ENCODE results near the gene SYNE1. TPM values are rescaled to one million over a fixed set of nuclear protein-coding genes. Genes with fewer than 3 reads are reported as not detected.

SYNE1 gene
- total and polyA plus RNA-seq, 7 experiments from 2014 or later, result 50.6 to 205 (median 161) TPM

- Histone ChIP-seq H3K27ac (ENCODE audit: low read depth, low read length) (no peak overlapping the region), H3K27me3 (ENCODE audit: control insufficient read depth in 2 of 2, insufficient read depth in 2 of 2, low read length in 2 of 2) (no peaks in the 10 kb centered on the region), H3K4me1 (ENCODE audit: control insufficient read depth in 2 of 2, insufficient read depth in 2 of 2, low read length in 2 of 2) (no peaks in the 10 kb centered on the region), H3K4me3 (ENCODE audit: low read length) (no peak overlapping the region), H3K9me3 (ENCODE audit: control insufficient read depth in 2 of 3, low read length in 3 of 3) (no peaks in the 10 kb centered on the region), H3K36me3 (ENCODE audit: control insufficient read depth in 2 of 3, insufficient read depth in 3 of 3, low read length in 3 of 3) (peaks cover 5 to 52% (median 17%) of the 10 kb centered on the region in 3 experiments)
- CTCF ChIA-PET, result interaction anchor here (0.7 to 1.1 kb wide), 2 partner anchors 26 to 38 kb away, joined by 3 read pairs; no protein-coding TSS in a partner anchor
- ATAC-seq, result no peak
- Mint-ChIP-seq H3K36me3 (peaks cover 24 to 69% (median 52%) of the 10 kb centered on the region in 5 donors), H3K4me3 (no peak overlapping the region), H3K27me3 (no peaks in the 10 kb centered on the region), H3K4me1 (peaks cover 0 to 12% (median 7%) of the 10 kb centered on the region in 7 donors), H3K9me3 (no peaks in the 10 kb centered on the region), H3K27ac (no peak overlapping the region)
- intact Hi-C loops (cut with micrococcal nuclease), result loop anchor here (2.0 kb wide), 3 partner anchors 23 to 149 kb away; no protein-coding TSS in a partner anchor
- POLR2A ChIA-PET, result interaction anchor here (2.7 kb wide), 1 partner anchor 23 kb away, joined by 15 read pairs; no protein-coding TSS in a partner anchor
- no peak for DNase-seq
These were observed 429.0 kb downstream of the SYNE1 start for GRCh38 chr6:152207915-152208714.

GRCh38 chr6:152206072-152206818 lies 430.9 kb downstream of the SYNE1 start:
- ATAC-seq, result peak; percentile 45
- peaks cover 20 to 73% (median 54%) of the 10 kb centered on the region in 5 donors for H3K36me3 Mint-ChIP-seq
- peaks cover 10 to 54% (median 17%) of the 10 kb centered on the region in 3 experiments for H3K36me3 ChIP-seq (ENCODE audit: control insufficient read depth in 2 of 3, insufficient read depth in 3 of 3, low read length in 3 of 3)

GRCh38 chr6:152204591-152204990 lies 432.6 kb downstream of the SYNE1 start:
- intact Hi-C loops (cut with micrococcal nuclease), result no loop called here
- H3K27ac ChIP-seq (ENCODE audit: low read depth, low read length), result no peak overlapping the region
- H3K27ac Mint-ChIP-seq, result no peak overlapping the region
- H3K4me3 ChIP-seq (ENCODE audit: low read length), result no peak overlapping the region
- ChIA-PET CTCF (no interaction called here), POLR2A (no interaction called here)
- no peak overlapping the region for H3K4me3 Mint-ChIP-seq
- no peaks in the 10 kb centered on the region for H3K27me3 Mint-ChIP-seq
- H3K36me3 ChIP-seq (ENCODE audit: control insufficient read depth in 2 of 3, insufficient read depth in 3 of 3, low read length in 3 of 3), result peaks cover 15 to 57% (median 17%) of the 10 kb centered on the region in 3 experiments
- H3K36me3 Mint-ChIP-seq, result peaks cover 16 to 81% (median 63%) of the 10 kb centered on the region in 5 donors
- H3K4me1 ChIP-seq (ENCODE audit: control insufficient read depth in 2 of 2, insufficient read depth in 2 of 2, low read length in 2 of 2), result no peaks in the 10 kb centered on the region
- no peaks in the 10 kb centered on the region for H3K9me3 ChIP-seq (ENCODE audit: control insufficient read depth in 2 of 3, low read length in 3 of 3)
- H3K27me3 ChIP-seq (ENCODE audit: control insufficient read depth in 2 of 2, insufficient read depth in 2 of 2, low read length in 2 of 2), result no peaks in the 10 kb centered on the region
- no peak for ATAC-seq
- no peak for DNase-seq
- peaks cover 0 to 16% (median 12%) of the 10 kb centered on the region in 7 donors for H3K4me1 Mint-ChIP-seq
- no peaks in the 10 kb centered on the region for H3K9me3 Mint-ChIP-seq

More at GRCh38 chr6:152206072-152206818, 430.9 kb downstream of the SYNE1 start:
- DNase-seq, result peak in 7 of 9 donors; percentile 15 to 50 (median 39)
- Mint-ChIP-seq H3K9me3 (no peaks in the 10 kb centered on the region), H3K4me3 (no peak overlapping the region), H3K27ac (peak overlapping the region in 5 of 9 donors; percentile 3 to 72 (median 14)), H3K27me3 (no peaks in the 10 kb centered on the region), H3K4me1 (peaks cover 0 to 12% (median 7%) of the 10 kb centered on the region in 7 donors)
- Histone ChIP-seq H3K4me3 (ENCODE audit: low read length) (no peak overlapping the region), H3K27me3 (ENCODE audit: control insufficient read depth in 2 of 2, insufficient read depth in 2 of 2, low read length in 2 of 2) (no peaks in the 10 kb centered on the region), H3K4me1 (ENCODE audit: control insufficient read depth in 2 of 2, insufficient read depth in 2 of 2, low read length in 2 of 2) (no peaks in the 10 kb centered on the region), H3K27ac (ENCODE audit: low read depth, low read length) (no peak overlapping the region), H3K9me3 (ENCODE audit: control insufficient read depth in 2 of 3, low read length in 3 of 3) (no peaks in the 10 kb centered on the region)
- POLR2A ChIA-PET, result interaction anchor here (2.7 kb wide), 1 partner anchor 21 kb away, joined by 15 read pairs; no protein-coding TSS in a partner anchor
- CTCF ChIA-PET, result interaction anchor here (0.6 to 2.1 kb wide), 3 partner anchors 11 to 856 kb away, joined by 3 to 9 read pairs (median 5); no protein-coding TSS in a partner anchor
- intact Hi-C loops (cut with micrococcal nuclease), result loop anchor here (1.0 to 2.0 kb wide), 4 partner anchors 21 to 151 kb away; no protein-coding TSS in a partner anchor

GRCh38 chr6:152201120-152201519 lies 436.0 kb downstream of the SYNE1 start:
- no peak for DNase-seq
- Histone ChIP-seq H3K4me3 (ENCODE audit: low read length) (no peak overlapping the region), H3K27me3 (ENCODE audit: control insufficient read depth in 2 of 2, insufficient read depth in 2 of 2, low read length in 2 of 2) (no peaks in the 10 kb centered on the region), H3K36me3 (ENCODE audit: control insufficient read depth in 2 of 3, insufficient read depth in 3 of 3, low read length in 3 of 3) (peaks cover 6 to 45% (median 12%) of the 10 kb centered on the region in 3 experiments), H3K4me1 (ENCODE audit: control insufficient read depth in 2 of 2, insufficient read depth in 2 of 2, low read length in 2 of 2) (no peaks in the 10 kb centered on the region), H3K9me3 (ENCODE audit: control insufficient read depth in 2 of 3, low read length in 3 of 3) (no peaks in the 10 kb centered on the region), H3K27ac (ENCODE audit: low read depth, low read length) (no peak overlapping the region)
- POLR2A ChIA-PET, result interaction anchor here (6.0 kb wide), 1 partner anchor 16 kb away, joined by 33 read pairs; no protein-coding TSS in a partner anchor
- CTCF ChIA-PET, result interaction anchor here (1.1 kb wide), 1 partner anchor 16 kb away, joined by 3 read pairs; no protein-coding TSS in a partner anchor
- H3K9me3 Mint-ChIP-seq, result peaks cover 0 to 6% (median 0%) of the 10 kb centered on the region in 11 donors
- H3K36me3 Mint-ChIP-seq, result peaks cover 18 to 82% (median 69%) of the 10 kb centered on the region in 5 donors
- H3K4me3 Mint-ChIP-seq, result no peak overlapping the region
- intact Hi-C loops (cut with micrococcal nuclease), result no loop called here
- H3K4me1 Mint-ChIP-seq, result peaks cover under 1 to 20% (median 17%) of the 10 kb centered on the region in 7 donors
- H3K27ac Mint-ChIP-seq, result peak overlapping the region in 1 of 9 donors; percentile 53
- no peak for ATAC-seq
- no peaks in the 10 kb centered on the region for H3K27me3 Mint-ChIP-seq

GRCh38 chr6:152195896-152196295 lies 441.3 kb downstream of the SYNE1 start:
- no peaks in the 10 kb centered on the region for H3K9me3 ChIP-seq (ENCODE audit: control insufficient read depth in 2 of 3, low read length in 3 of 3)
- Mint-ChIP-seq H3K4me3 (no peak overlapping the region), H3K4me1 (peaks cover 4 to 36% (median 27%) of the 10 kb centered on the region in 7 donors), H3K27ac (peak overlapping the region in 4 of 9 donors; percentile 19 to 81 (median 40)), H3K27me3 (no peaks in the 10 kb centered on the region), H3K36me3 (peaks cover 33 to 79% (median 71%) of the 10 kb centered on the region in 5 donors), H3K9me3 (peaks cover 4 to 29% (median 18%) of the 10 kb centered on the region in 11 donors)
- intact Hi-C loops (cut with micrococcal nuclease), result no loop called here
- H3K27ac ChIP-seq (ENCODE audit: low read depth, low read length), result no peak overlapping the region
- H3K36me3 ChIP-seq (ENCODE audit: control insufficient read depth in 2 of 3, insufficient read depth in 3 of 3, low read length in 3 of 3), result peaks cover 0 to 25% (median 1%) of the 10 kb centered on the region in 3 experiments
- POLR2A ChIA-PET, result interaction anchor here (6.0 kb wide), 1 partner anchor 11 kb away, joined by 33 read pairs; no protein-coding TSS in a partner anchor
- CTCF ChIA-PET, result no interaction called here
- no peaks in the 10 kb centered on the region for H3K27me3 ChIP-seq (ENCODE audit: control insufficient read depth in 2 of 2, insufficient read depth in 2 of 2, low read length in 2 of 2)
- DNase-seq (no peak), ATAC-seq (no peak)
- no peak overlapping the region for H3K4me3 ChIP-seq (ENCODE audit: low read length)
- no peaks in the 10 kb centered on the region for H3K4me1 ChIP-seq (ENCODE audit: control insufficient read depth in 2 of 2, insufficient read depth in 2 of 2, low read length in 2 of 2)

- intact Hi-C loops (cut with micrococcal nuclease), result loop anchor here in 1 of 2 donors (10.0 kb wide), 3 partner anchors 735 to 795 kb away; partner anchors contain the start of genes RMND1 and ZBTB2
These were observed 447.4 kb downstream of the SYNE1 start for GRCh38 chr6:152189736-152190135.

More at GRCh38 chr6:152189736-152190135, 447.4 kb downstream of the SYNE1 start:
- Histone ChIP-seq H3K4me1 (ENCODE audit: control insufficient read depth in 2 of 2, insufficient read depth in 2 of 2, low read length in 2 of 2) (peaks cover 20 to 21% of the 10 kb centered on the region in 2 donors), H3K36me3 (ENCODE audit: control insufficient read depth in 2 of 3, insufficient read depth in 3 of 3, low read length in 3 of 3) (no peaks in the 10 kb centered on the region), H3K27me3 (ENCODE audit: control insufficient read depth in 2 of 2, insufficient read depth in 2 of 2, low read length in 2 of 2) (no peaks in the 10 kb centered on the region), H3K9me3 (ENCODE audit: control insufficient read depth in 2 of 3, low read length in 3 of 3) (no peaks in the 10 kb centered on the region), H3K4me3 (ENCODE audit: low read length) (no peak overlapping the region), H3K27ac (ENCODE audit: low read depth, low read length) (no peak overlapping the region)
- ChIA-PET CTCF (no interaction called here), POLR2A (interaction anchor here (0.5 kb wide), 1 partner anchor 21 kb away, joined by 3 read pairs; no protein-coding TSS in a partner anchor)
- ATAC-seq, result no peak
- DNase-seq, result no peak
- H3K27ac Mint-ChIP-seq, result peak overlapping the region in 7 of 9 donors; percentile 29 to 91 (median 85)
- peaks cover 16 to 71% (median 62%) of the 10 kb centered on the region in 7 donors for H3K4me1 Mint-ChIP-seq
- no peaks in the 10 kb centered on the region for H3K27me3 Mint-ChIP-seq
- H3K9me3 Mint-ChIP-seq, result peaks cover 4 to 31% (median 16%) of the 10 kb centered on the region in 11 donors
- peak overlapping the region in 1 of 10 donors; percentile 37 for H3K4me3 Mint-ChIP-seq
- peaks cover 18 to 65% (median 46%) of the 10 kb centered on the region in 5 donors for H3K36me3 Mint-ChIP-seq
